NT2/D1 (cell line): ENCODE results near the gene HBD.

ENCODE experiments used
- YY1 ChIP-seq: IDR thresholded peaks from 2 replicates; pipeline ENCODE4 v1.6.1; 2011; ENCODE audit not compliant: insufficient read length, insufficient read depth
- ZNF274 ChIP-seq: IDR thresholded peaks from 2 replicates; pipeline ENCODE4 v1.6.1; 2011; ENCODE audit warnings: mild to moderate bottlenecking, low read depth, low read length

DNA sequence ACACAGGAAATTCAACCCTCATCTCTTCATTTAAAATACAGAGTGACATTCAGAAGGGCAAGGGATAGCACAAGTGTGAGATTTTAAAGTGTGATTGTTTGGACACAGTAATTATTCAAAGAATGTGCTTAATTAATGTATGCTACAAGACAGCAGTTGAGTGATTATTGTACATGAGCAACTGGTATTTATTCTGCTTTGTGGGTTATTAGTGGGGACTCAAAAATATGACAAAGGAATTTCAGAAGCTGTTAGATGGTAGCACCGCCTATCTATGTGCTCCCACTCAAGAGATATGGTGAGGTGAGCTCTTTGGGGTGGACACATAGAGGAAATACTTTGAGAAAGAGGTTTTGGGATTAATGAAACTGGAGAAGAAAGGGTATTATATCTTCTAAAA, 5.8 kb upstream of the HBD start:
- TF ChIP-seq ZNF274, result no peak
- no peak for TF ChIP-seq YY1
